HG03571 (cell line): Measurements from ENCODE around the gene TTI1.
"Not testable (repeated sequence)": the region's sequence is repeated elsewhere in the genome, so short reads cannot be mapped to it uniquely, and the experiment has no call there.

Experiments used
- ATAC-seq: cut with Tn5 transposase; IDR thresholded peaks from one replicate; pipeline ENCODE4 v1.9.1; 2021; ENCODE audit not compliant: unreplicated experiment

The TTI1 gene

DNA sequence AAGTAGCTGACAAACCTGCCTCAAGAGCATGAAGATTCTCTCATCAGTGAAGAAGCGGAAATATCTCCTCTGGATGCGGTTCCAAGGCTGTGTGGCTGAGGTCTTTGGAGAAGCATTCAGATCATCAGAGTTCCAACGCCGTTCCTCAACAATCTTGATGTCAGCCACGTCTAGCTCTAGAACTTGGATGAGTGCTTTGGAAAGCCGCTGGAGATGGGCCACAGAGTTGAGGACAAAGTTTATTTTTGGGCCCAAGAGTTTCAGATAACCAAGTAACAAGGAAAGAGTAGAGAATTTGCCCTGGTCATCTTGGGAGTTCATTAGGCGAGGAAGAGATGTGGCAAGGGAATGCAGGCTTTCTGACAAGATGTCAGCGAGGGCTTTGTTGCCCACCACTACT, 20.9 kb downstream of the TTI1 start:
- ATAC-seq, result no peak

- ATAC-seq, result no peak
These were observed 21.6 kb downstream of the TTI1 start for GRCh38 chr20:38011696-38012095.

- not testable (repeated sequence) for ATAC-seq
These were observed 23.8 kb downstream of the TTI1 start for GRCh38 chr20:38009416-38009815.

- ATAC-seq, result no peak
These were observed 24.9 kb downstream of the TTI1 start for GRCh38 chr20:38008233-38008944.

DNA sequence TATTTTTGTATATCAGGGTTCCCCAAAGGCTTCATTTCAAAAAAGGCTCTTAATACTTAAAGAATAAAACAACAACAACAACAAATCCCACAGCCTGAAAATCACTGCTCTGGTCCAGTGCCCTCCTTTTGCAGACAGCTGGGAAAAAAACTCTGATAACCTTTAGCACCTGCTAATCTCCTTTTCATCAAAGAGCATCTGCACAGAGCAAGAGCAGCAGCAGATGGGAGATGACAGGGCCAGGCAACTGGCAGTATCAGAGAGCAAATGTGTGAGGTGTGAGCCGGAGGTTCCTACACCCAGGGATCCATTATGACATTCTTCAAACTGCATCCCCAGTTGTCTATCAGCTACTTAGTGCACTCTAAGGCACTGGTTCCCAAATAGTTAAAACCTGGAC, 25.7 kb downstream of the TTI1 start:
- no peak for ATAC-seq

GRCh38 chr20:38005903-38006302, 27.4 kb downstream of the TTI1 start:
- ATAC-seq, result no peak

DNA sequence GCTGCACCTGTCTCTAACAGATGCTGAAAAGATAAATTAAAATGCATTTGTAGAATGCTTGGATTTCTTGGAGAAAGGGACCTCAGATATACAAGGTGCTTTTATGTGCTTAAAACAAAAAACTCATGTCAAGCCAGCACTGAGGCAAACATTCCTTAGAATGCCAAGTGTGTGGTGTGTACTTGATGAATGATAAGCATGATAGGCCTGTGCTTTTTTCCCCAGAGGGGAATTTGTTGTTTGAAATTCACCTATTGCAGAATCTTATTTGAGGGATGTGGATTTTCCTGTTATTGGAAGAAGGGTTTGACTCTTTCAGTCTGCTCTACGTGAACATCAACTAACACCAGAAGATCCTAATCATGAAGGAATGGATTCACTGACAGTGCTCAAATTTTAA, 28.8 kb downstream of the TTI1 start:
- ATAC-seq, result no peak

GRCh38 chr20:38002422-38002821, 30.8 kb downstream of the TTI1 start:
- ATAC-seq, result no peak

DNA sequence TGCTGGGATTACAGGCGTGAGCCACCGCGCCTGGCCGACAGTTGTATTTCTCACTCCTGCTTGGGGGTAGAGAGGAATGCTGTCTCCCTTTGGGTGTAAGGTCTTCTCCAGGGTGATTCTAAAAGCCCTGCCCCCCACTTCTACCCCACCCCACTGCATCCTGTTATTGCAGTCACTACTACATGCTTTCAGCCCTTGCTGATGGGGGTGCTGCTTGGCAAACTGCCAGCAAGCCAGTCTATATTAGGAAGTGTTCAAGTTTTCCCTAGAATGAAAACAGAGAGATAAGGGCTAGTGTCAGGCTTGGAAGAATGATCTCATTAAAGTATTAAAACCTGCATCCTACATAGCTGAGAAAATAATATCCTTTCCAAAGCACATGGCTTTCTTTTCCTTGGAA, 31.3 kb downstream of the TTI1 start:
- no peak for ATAC-seq

DNA sequence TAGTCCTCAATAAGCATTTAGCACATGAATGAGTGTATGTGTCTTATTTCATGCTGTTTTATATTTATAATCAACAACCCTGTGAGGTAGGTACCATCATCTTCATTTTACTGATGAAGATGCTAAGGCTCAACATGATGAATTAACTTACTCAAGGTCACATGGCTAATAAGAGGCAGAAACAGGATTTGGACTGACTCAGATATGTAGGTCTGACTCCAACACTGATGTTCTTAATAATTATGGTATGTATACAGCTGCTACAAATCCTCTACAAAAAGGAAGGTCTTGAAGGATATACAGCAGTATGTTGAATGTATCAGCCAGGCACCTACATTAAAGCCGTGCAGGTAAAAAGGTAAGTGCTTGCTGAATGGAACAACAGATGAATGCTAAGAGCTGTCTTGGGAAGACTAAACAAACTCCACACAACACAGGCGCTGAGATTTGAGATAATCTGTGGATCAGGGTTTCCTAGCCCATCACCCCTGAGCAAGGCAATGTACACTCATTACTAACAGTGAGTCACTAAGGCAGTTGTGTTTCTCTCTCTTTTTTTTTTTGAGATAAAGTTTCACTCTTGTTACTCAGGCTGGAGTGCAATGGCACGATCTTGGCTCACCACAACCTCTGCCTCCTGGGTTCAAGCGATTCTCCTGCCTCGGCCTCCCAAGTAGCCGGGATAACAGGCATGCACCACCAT, 31.9 kb downstream of the TTI1 start:
- ATAC-seq, result no peak

DNA sequence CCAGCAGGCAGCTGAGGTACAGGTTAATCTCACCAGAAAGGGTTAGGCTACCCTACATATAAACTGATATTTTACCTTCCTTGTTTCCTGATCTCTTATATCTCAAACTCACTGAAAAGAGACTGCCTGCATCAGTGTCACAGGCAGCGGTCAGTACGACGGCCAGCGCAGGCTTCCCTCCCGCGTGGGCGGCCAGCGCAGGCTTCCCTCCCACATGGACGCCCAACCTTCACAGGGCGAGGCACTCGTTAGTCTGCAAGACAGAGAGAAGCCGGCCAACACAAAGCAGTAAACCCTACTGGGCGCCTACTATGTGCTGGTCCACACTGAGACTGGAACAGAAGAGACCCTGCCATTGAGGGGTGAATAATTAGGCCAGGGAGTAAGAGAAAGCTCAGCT, 33.0 kb downstream of the TTI1 start:
- no peak for ATAC-seq

- no peak for ATAC-seq
These were observed 33.6 kb downstream of the TTI1 start for GRCh38 chr20:37999526-38000263.

DNA sequence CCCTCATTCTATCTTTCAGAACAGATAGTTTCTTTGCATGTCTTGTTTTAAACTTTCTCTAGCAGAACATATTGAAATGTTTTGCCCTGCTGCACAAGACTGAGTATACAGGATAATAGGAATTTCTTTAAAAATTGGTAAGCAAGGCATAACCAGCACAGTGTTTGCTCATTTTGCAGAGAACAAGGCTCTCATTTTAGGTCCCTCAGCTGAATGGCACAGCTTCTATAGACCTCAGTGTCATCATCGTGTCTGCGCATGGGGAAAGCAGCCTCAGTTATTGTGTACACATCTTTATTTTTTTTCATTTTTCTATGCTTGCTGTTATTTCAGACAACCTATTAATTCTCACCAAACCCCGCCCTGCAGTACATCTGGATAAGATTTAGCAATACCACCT, 35.7 kb downstream of the TTI1 start:
- ATAC-seq, result no peak

GRCh38 chr20:37995856-37996605, 37.2 kb downstream of the TTI1 start:
- ATAC-seq, result no peak

DNA sequence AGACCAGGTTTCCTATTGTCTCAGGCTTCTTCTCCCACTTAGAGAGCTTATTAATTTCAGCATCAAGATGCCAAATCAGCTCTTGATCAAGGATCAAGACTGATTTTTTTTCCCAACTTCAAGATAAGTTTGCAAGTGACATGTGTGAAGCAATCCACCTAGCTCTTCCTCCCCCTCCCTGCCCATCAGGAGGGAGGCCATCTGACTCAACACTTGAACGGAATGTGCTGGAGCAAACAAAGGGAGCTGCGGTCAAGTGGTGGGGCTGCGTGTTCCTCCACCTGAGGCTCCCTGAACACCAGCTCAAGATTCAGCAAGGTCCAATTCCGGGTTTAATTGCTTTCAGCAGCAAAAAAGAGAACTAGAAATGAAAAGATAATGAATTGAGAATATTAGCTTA, 38.7 kb downstream of the TTI1 start:
- ATAC-seq, result no peak

DNA sequence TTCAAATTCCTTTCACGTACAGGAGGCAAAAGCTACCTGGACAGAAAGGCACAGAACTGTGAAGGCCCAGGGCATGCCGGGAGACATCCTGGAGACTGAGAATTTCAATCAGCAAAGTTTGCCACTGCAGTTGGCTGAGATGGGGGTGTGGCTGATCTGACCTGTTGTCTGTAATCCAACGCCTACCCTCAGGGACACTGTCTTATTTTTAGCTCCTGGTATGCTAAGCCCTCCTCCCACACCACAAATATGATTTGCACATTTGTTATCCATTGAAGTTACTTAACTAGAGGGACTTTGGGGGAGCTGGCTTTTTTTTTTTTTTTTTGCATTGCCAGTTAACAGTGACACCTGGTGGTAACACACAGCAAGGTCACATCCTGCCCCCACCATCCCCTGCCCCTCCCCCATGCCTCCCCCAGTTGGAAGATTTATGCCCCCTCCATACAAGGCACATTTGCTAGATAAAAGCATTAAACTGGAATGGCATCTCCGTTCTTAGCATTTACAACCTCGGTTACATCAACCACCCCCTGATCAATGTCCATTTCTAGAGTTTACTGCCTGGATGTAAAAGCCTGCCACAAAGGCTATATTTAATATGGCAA, 40.4 kb downstream of the TTI1 start:
- ATAC-seq, result no peak

DNA sequence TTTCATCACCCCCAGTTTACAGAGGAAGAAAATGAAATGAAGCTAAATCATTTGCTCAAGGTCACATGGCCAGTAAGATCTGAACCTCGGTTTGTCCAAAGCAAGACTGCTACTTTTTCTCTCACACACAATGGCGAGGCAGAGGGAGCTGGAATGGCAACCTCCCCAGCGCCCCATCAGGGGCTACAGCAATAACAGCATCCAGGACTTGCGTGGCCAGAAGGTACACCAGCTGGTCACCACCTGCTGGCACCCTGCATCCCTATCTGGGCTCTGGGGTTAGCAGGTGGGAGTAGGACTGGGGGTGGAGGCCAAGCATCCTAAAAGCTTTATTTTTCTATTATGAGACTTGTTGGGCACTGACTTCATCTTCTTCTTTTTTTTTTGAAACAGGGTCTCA, 41.3 kb downstream of the TTI1 start:
- no peak for ATAC-seq

DNA sequence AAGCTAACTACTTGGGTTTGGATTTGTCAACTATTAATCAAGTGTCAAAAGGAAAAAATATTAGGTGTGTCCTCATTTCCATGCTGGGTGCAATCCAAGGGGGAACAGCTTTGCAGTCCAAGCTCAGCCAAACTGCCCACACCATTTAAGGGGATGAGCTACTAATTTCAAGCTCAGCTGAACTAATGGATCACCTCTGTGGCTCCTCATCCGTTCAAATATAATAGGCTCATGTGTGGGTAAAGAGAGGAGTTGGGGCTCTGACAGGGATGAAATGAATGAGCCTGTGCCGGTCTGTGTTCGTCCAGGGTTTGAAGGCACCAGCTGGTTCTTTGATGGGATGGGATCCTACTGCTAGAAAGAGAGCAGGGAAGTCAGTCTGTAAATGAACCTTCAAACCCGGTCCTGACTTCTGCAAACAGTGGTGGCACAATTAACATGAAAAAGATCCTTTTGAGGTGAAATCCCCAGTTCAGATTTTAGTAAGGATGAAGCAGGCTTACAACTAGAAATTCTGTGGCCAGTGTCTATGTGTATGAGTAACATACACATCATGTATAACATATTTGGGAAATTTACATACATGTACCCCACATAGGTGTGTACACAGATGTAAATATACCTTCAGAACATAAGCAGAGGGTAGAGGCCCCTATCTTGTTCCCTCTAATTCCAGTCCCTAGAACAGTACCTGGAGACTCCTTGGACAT, 41.9 kb downstream of the TTI1 start:
- no peak for ATAC-seq

DNA sequence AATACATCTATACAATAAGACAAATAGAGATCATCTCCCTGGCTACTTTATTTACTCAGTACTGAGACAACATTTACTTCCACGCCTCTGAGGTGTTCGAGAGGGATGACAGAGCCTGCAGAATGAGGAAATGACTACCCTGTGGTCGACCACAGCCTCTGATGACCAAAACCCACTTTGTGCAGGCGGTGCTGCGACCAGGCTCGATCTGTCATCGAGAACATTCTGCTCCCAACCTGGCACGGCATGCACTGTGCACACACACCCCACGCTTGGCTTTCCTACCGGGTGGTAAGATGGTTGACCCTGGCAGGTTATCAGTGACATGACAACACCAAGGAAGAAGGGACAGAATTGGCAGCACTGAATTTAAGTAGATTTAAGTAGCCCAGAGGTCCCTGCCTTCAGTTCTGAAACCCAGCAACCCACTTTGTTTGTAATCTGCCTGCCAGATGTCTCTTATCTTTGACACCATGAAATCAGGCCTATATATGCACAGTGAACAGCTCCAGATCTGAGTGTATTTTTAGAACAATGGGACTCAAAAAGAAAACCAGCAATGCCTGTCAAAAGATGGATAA, 42.6 kb downstream of the TTI1 start:
- peak; percentile 82 for ATAC-seq
